GM12891 (cell line): ENCODE measurements around the gene NUDT2.

Source experiments
- POLR2A ChIP-seq: IDR thresholded peaks from 2 replicates; pipeline ENCODE4 v1.6.1; 2011; ENCODE audit warnings: low read depth, low read length, control low read depth
- POLR2AphosphoS5 ChIP-seq: IDR thresholded peaks from 2 replicates; pipeline ENCODE4 v1.6.1; 2011; ENCODE audit warnings: low read depth, low read length, control low read depth
- POU2F2 ChIP-seq: IDR thresholded peaks from 2 replicates; pipeline ENCODE4 v1.6.1; 2011; ENCODE audit warnings: low read depth, mild to moderate bottlenecking, control low read depth, low read length, moderate library complexity
- SPI1 ChIP-seq: IDR thresholded peaks from 2 replicates; pipeline ENCODE4 v1.6.1; 2011; ENCODE audit warnings: low read depth, low read length, control low read depth
- TAF1 ChIP-seq: IDR thresholded peaks from 2 replicates; pipeline ENCODE4 v1.6.1; 2011; ENCODE audit warnings: low read depth, low read length, control low read depth

- TF ChIP-seq POLR2AphosphoS5 (no peak), POLR2A (no peak), TAF1 (no peak), SPI1 (no peak), POU2F2 (no peak)
These were observed 3.0 kb downstream of the NUDT2 start for GRCh38 chr9:34332076-34332964.
